IMR-90 (cell line): ENCODE results near the gene DBH. TPM values are rescaled to one million over a fixed set of nuclear protein-coding genes. Genes with fewer than 3 reads are reported as not detected.

Source experiments
- ATAC-seq: fragments of 200-7000 bp; cut with Tn5 transposase; 2 replicates; pipeline ENCODE4 v1.9.1; 2020; ENCODE audit warnings: low read depth, mild to moderate bottlenecking, moderate library complexity
- BruUV-seq: library from RNA; stranded (reverse); fragments of 400-500 nt; replicated peaks from 2 replicates; lab custom pipeline; 2021; lab: Mats Ljungman, UMichigan
- CTCF ChIA-PET: fragments of 300-600 bp; formaldehyde crosslinking; extraction: SDS; loops from one replicate; lab custom pipeline; 2021; ENCODE audit warnings: antibody characterized with exemption; lab: Yijun Ruan, JAX
- POLR2A ChIA-PET: fragments of 300-600 bp; sonication (Branson Sonifier 250); formaldehyde crosslinking; loops from one replicate; lab custom pipeline; 2022; ENCODE audit warnings: antibody characterized with exemption; ENCODE audit not compliant: unreplicated experiment; lab: Charles Lee
- DNase-seq: peaks from one replicate; pipeline ENCODE4 v3.0.0; 2013
- H2AFZ ChIP-seq: replicated peaks from 2 replicates; pipeline ENCODE3; 2013; ENCODE audit warnings: low read length, mild to moderate bottlenecking; ENCODE audit not compliant: poor library complexity
- H2AK5ac ChIP-seq: 2 replicates; pipeline ENCODE4 v1.6.1; 2013; ENCODE audit warnings: low read depth, low read length, inconsistent platforms
- H2AK9ac ChIP-seq: replicated peaks from 2 replicates; pipeline ENCODE3; 2013; ENCODE audit warnings: mild to moderate bottlenecking, low read depth, low read length, moderate library complexity; ENCODE audit not compliant: poor library complexity
- H2BK120ac ChIP-seq: 2 replicates; pipeline ENCODE4 v1.6.1; 2013; ENCODE audit warnings: low read depth, low read length, inconsistent platforms
- H2BK15ac ChIP-seq: 3 replicates; pipeline ENCODE4 v1.6.1; 2013; ENCODE audit warnings: low read depth, low read length, inconsistent platforms
- H2BK20ac ChIP-seq: 2 replicates; pipeline ENCODE4 v1.6.1; 2013; ENCODE audit warnings: low read depth, mild to moderate bottlenecking, inconsistent platforms, low read length, moderate library complexity
- H2BK5ac ChIP-seq: 2 replicates; pipeline ENCODE4 v1.6.1; 2013; ENCODE audit warnings: mild to moderate bottlenecking, low read depth, low read length, inconsistent platforms; ENCODE audit not compliant: poor library complexity, severe bottlenecking
- H3K14ac ChIP-seq: replicated peaks from 2 replicates; pipeline ENCODE4 v1.6.1; 2013; ENCODE audit warnings: low read depth, low read length, inconsistent platforms
- H3K18ac ChIP-seq: 2 replicates; pipeline ENCODE4 v1.6.1; 2013; ENCODE audit warnings: low read depth, low read length, control low read depth
- H3K23ac ChIP-seq: 2 replicates; pipeline ENCODE4 v1.6.1; 2013; ENCODE audit warnings: low read depth, low read length, inconsistent platforms
- H3K27ac ChIP-seq: 2 replicates; pipeline ENCODE4 v1.5.1; 2013; ENCODE audit warnings: mild to moderate bottlenecking, control low read depth, low read length; ENCODE audit not compliant: insufficient read depth
- H3K27me3 ChIP-seq: 2 replicates; pipeline ENCODE4 v1.6.1; 2013; ENCODE audit warnings: low read length; ENCODE audit not compliant: control insufficient read depth, insufficient read depth
- H3K36me3 ChIP-seq: 2 replicates; pipeline ENCODE4 v1.6.1; 2013; ENCODE audit warnings: low read length, mixed read lengths; ENCODE audit not compliant: control insufficient read depth, insufficient read depth
- H3K4ac ChIP-seq: 2 replicates; pipeline ENCODE4 v1.6.1; 2013; ENCODE audit warnings: low read depth, low read length, inconsistent platforms
- H3K4me1 ChIP-seq: 2 replicates; pipeline ENCODE4 v1.6.1; 2013; ENCODE audit warnings: low read length, mixed read lengths; ENCODE audit not compliant: control insufficient read depth, insufficient read depth
- H3K4me2 ChIP-seq: 2 replicates; pipeline ENCODE4 v1.6.1; 2013; ENCODE audit warnings: low read depth, mild to moderate bottlenecking, control low read depth, low read length, moderate library complexity
- H3K4me3 ChIP-seq: 2 replicates; pipeline ENCODE4 v1.5.1; 2013; ENCODE audit warnings: low read depth, mild to moderate bottlenecking, control low read depth, low read length, moderate library complexity; ENCODE audit not compliant: insufficient read depth
- H3K56ac ChIP-seq: 2 replicates; pipeline ENCODE4 v1.6.1; 2013; ENCODE audit warnings: low read length, inconsistent platforms; ENCODE audit not compliant: insufficient read depth; ENCODE audit errors: extremely low read depth
- H3K79me1 ChIP-seq, 2 experiments: 2 replicates each; pipeline ENCODE4 v1.6.1; 2013; ENCODE audit warnings: low read length in 2 of 2, inconsistent platforms in 1 of 2, low read depth in 1 of 2
- H3K9ac ChIP-seq: 2 replicates; pipeline ENCODE4 v1.6.1; 2013; ENCODE audit warnings: low read depth, low read length, control low read depth
- H3K9me1 ChIP-seq: 2 replicates; pipeline ENCODE4 v1.6.1; 2013; ENCODE audit warnings: low read length, inconsistent platforms; ENCODE audit not compliant: insufficient read depth
- H3K9me3 ChIP-seq: 2 replicates; pipeline ENCODE4 v1.6.1; 2013; ENCODE audit warnings: low read length; ENCODE audit not compliant: control insufficient read depth, insufficient read depth
- H4K20me1 ChIP-seq: 2 replicates; pipeline ENCODE4 v1.6.1; 2013; ENCODE audit warnings: low read length, inconsistent platforms; ENCODE audit not compliant: insufficient read depth
- H4K5ac ChIP-seq: 2 replicates; pipeline ENCODE4 v1.6.1; 2013; ENCODE audit warnings: mild to moderate bottlenecking, low read depth, low read length, control low read depth
- H4K8ac ChIP-seq, 2 experiments: 2 replicates each; pipeline ENCODE4 v1.6.1; 2013; ENCODE audit warnings: low read depth in 2 of 2, low read length in 2 of 2, control low read depth in 1 of 2, inconsistent platforms in 1 of 2
- H4K91ac ChIP-seq: 2 replicates; pipeline ENCODE4 v1.6.1; 2013; ENCODE audit warnings: low read depth, low read length, inconsistent platforms; ENCODE audit not compliant: insufficient read depth
- BHLHE40 ChIP-seq: fragments of 150-350 bp; IDR thresholded peaks from 2 replicates; pipeline ENCODE4 v1.6.1; 2016; ENCODE audit warnings: mild to moderate bottlenecking, low read depth, low read length
- CHD1 ChIP-seq: IDR thresholded peaks from 2 replicates; pipeline ENCODE4 v1.6.1; 2012; ENCODE audit warnings: low read depth, low read length, improper control_type of control experiment
- ELK1 ChIP-seq: fragments of 150-350 bp; IDR thresholded peaks from 2 replicates; pipeline ENCODE4 v1.6.1; 2016; ENCODE audit warnings: low read depth, mild to moderate bottlenecking, low read length, moderate library complexity, borderline replicate concordance
- FOS ChIP-seq: fragments of 150-350 bp; IDR thresholded peaks from 2 replicates; pipeline ENCODE4 v1.6.1; 2016; ENCODE audit warnings: low read depth, low read length
- MAFK ChIP-seq: IDR thresholded peaks from 2 replicates; pipeline ENCODE4 v1.6.1; 2012; ENCODE audit warnings: low read depth, low read length, improper control_type of control experiment
- MAZ ChIP-seq: IDR thresholded peaks from 2 replicates; pipeline ENCODE4 v1.6.1; 2012; ENCODE audit warnings: low read depth, mild to moderate bottlenecking, low read length, improper control_type of control experiment, moderate library complexity, borderline replicate concordance
- MXI1 ChIP-seq: IDR thresholded peaks from 2 replicates; pipeline ENCODE4 v1.6.1; 2012; ENCODE audit warnings: low read depth, mild to moderate bottlenecking, low read length, moderate library complexity, borderline replicate concordance
- NFE2L2 ChIP-seq: fragments of 150-350 bp; IDR thresholded peaks from 2 replicates; pipeline ENCODE4 v1.6.1; 2016; ENCODE audit warnings: low read depth, mild to moderate bottlenecking, low read length
- POLR2A ChIP-seq: IDR thresholded peaks from 2 replicates; pipeline ENCODE4 v1.6.1; 2012; ENCODE audit warnings: mild to moderate bottlenecking, low read depth, low read length
- RAD21 ChIP-seq: IDR thresholded peaks from 2 replicates; pipeline ENCODE4 v1.6.1; 2012; ENCODE audit warnings: low read length, improper control_type of control experiment
- RCOR1 ChIP-seq: IDR thresholded peaks from 2 replicates; pipeline ENCODE4 v1.6.1; 2012; ENCODE audit warnings: mild to moderate bottlenecking, low read length, improper control_type of control experiment; ENCODE audit not compliant: insufficient replicate concordance
- RFX5 ChIP-seq: IDR thresholded peaks from 2 replicates; pipeline ENCODE4 v1.8.0; 2012; ENCODE audit warnings: low read depth, mild to moderate bottlenecking, low read length, moderate library complexity
- SMC3 ChIP-seq: fragments of 150-350 bp; IDR thresholded peaks from 2 replicates; pipeline ENCODE4 v1.6.1; 2016; ENCODE audit warnings: low read depth, mild to moderate bottlenecking, antibody characterized with exemption, low read length, moderate library complexity
- WGBS, 2 experiments: methylation state at CpG; one replicate each; pipeline versions ENCODE4 v1.1.5 to v1.1.7; 2013; ENCODE audit warnings: missing lambda C conversion rate in 2 of 2; ENCODE audit not compliant: insufficient read length in 1 of 2; ENCODE audit errors: extremely low coverage in 2 of 2; 5-methylcytosine and 5-hydroxymethylcytosine counted together
- dilution Hi-C: fragments of 300-500 bp; cut with HindIII; formaldehyde crosslinking; loops from one replicate; pipeline ENCODE4 v1.14.3; 2018; ENCODE audit warnings: low sequenced_read_pairs; ENCODE audit not compliant: unreplicated experiment
- in situ Hi-C: fragments of 300-500 bp; cut with MboI; formaldehyde crosslinking; loops from 3 replicates; pipeline ENCODE4 v1.14.3; 2019; ENCODE audit warnings: low sequenced_read_pairs, inconsistent platforms, mixed read lengths
- intact Hi-C: fragments of 100-400 bp; cut with micrococcal nuclease; formaldehyde crosslinking; loops from 2 replicates; pipeline ENCODE4 v1.10.0; 2022
- polyA plus RNA-seq, 3 experiments: library from polyadenylated mRNA; depleted of rRNA; stranded (reverse); fragments of >200 nt; gene quantifications; 2 replicates each; pipeline ENCODE4 v1.2.3, GENCODE V29; 2012; ENCODE audit warnings: low replicate concordance in 1 of 3
- total RNA-seq: library from RNA; depleted of rRNA; stranded (reverse); fragments of >200 nt; gene quantifications from 2 replicates; pipeline ENCODE4 v1.2.3, GENCODE V29; 2012
- TF ChIP-seq, protein P1 (sequence below): fragments of 150-350 bp; IDR thresholded peaks from 2 replicates; pipeline ENCODE4 v1.6.1; 2017; ENCODE audit warnings: mild to moderate bottlenecking, antibody characterized with exemption, low read length, low read depth
- TF ChIP-seq, protein P2 (sequence below): conservative IDR thresholded peaks from 2 replicates; pipeline ENCODE4 v1.5.1; 2012; ENCODE audit warnings: mild to moderate bottlenecking, low read depth, low read length, improper control_type of control experiment

Gene DBH
- total and polyA plus RNA-seq, 2 of the 4 experiments (the other 2 are of a cell fraction): not detected

- 36% methylated on average over 13 of the region's 26 CpGs; no CpG with 5 or more reads in 1 of the 2 experiments for WGBS, 2 experiments
- Histone ChIP-seq H3K23ac (no peak overlapping the region), H3K4me3 (no peak overlapping the region), H3K4me2 (no peak overlapping the region), H3K36me3 (no peaks in the 10 kb centered on the region), H3K4ac (no peak overlapping the region), H4K5ac (no peak overlapping the region), H2AK9ac (no peak overlapping the region), H4K20me1 (no peaks in the 10 kb centered on the region), H3K14ac (no peak overlapping the region), H3K9me3 (no peaks in the 10 kb centered on the region), H3K4me1 (no peaks in the 10 kb centered on the region), H3K79me1 (no peaks in the 10 kb centered on the region), H3K9ac (no peak overlapping the region), H3K9me1 (no peaks in the 10 kb centered on the region), H3K18ac (no peak overlapping the region), H4K91ac (no peak overlapping the region), H3K27me3 (no peaks in the 10 kb centered on the region), H2BK5ac (no peak overlapping the region), H3K56ac (no peak overlapping the region), H2BK20ac (no peak overlapping the region), H4K8ac (no peak overlapping the region; a peak in 1 of 4 replicates), H2BK15ac (no peak overlapping the region), H2BK120ac (no peak overlapping the region), H2AFZ (peak overlapping the region; percentile 40), H2AK5ac (no peak overlapping the region), H3K27ac (no peak overlapping the region)
- intact Hi-C loops: no loop called here
- BruUV-seq: no TSS peak
- in situ Hi-C loops: no loop called here
- CTCF ChIA-PET: interaction anchor here (1.0 kb wide), 1 partner anchor 58 kb away, joined by 3 read pairs; no protein-coding TSS in a partner anchor
- POLR2A ChIA-PET: no interaction called here
- ATAC-seq (no peak), DNase-seq (no peak)
- dilution Hi-C loops: no loop called here
- TF ChIP-seq NFE2L2 (no peak), POLR2A (no peak), MAZ (no peak), FOS (no peak), BHLHE40 (no peak), MAFK (no peak), ELK1 (no peak), SMC3 (no peak), MXI1 (no peak), CHD1 (no peak), RAD21 (no peak), RFX5 (no peak), RCOR1 (no peak)
- TF ChIP-seq, protein P1, sequence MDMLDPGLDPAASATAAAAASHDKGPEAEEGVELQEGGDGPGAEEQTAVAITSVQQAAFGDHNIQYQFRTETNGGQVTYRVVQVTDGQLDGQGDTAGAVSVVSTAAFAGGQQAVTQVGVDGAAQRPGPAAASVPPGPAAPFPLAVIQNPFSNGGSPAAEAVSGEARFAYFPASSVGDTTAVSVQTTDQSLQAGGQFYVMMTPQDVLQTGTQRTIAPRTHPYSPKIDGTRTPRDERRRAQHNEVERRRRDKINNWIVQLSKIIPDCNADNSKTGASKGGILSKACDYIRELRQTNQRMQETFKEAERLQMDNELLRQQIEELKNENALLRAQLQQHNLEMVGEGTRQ: no peak
- TF ChIP-seq, protein P2, sequence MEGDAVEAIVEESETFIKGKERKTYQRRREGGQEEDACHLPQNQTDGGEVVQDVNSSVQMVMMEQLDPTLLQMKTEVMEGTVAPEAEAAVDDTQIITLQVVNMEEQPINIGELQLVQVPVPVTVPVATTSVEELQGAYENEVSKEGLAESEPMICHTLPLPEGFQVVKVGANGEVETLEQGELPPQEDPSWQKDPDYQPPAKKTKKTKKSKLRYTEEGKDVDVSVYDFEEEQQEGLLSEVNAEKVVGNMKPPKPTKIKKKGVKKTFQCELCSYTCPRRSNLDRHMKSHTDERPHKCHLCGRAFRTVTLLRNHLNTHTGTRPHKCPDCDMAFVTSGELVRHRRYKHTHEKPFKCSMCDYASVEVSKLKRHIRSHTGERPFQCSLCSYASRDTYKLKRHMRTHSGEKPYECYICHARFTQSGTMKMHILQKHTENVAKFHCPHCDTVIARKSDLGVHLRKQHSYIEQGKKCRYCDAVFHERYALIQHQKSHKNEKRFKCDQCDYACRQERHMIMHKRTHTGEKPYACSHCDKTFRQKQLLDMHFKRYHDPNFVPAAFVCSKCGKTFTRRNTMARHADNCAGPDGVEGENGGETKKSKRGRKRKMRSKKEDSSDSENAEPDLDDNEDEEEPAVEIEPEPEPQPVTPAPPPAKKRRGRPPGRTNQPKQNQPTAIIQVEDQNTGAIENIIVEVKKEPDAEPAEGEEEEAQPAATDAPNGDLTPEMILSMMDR: no peak
Observed at GRCh38 chr9:133684121-133684935, 48.2 kb downstream of the DBH start.
